Suppressor macrophage treated with lipopolysaccharide for 4 hours (primary cell): ENCODE results near the gene MED17.
A peak's percentile ranks its signal among the peaks of the same experiment; 100 is the strongest.
"Not testable (repeated sequence)": the region's sequence is repeated elsewhere in the genome, so short reads cannot be mapped to it uniquely, and the experiment has no call there.

Source experiments
- DNase-seq: peaks from one replicate; pipeline ENCODE4 v3.0.0-alpha.2; 2020

The MED17 gene

GRCh38 chr11:93784145-93784934 lies at the start of gene MED17:
TSS of gene MED17 (plus strand) at chr11:93784282. CDS start at chr11:93784514, 232 bp downstream.
- peak; percentile 95 for DNase-seq

GRCh38 chr11:93734427-93735222 lies 49.5 kb upstream of the MED17 start:
- DNase-seq: no peak

- DNase-seq: no peak
Observed at GRCh38 chr11:93735627-93736026, 48.5 kb upstream of the MED17 start.

- DNase-seq: no peak
Observed at GRCh38 chr11:93736129-93736528, 48.0 kb upstream of the MED17 start.

GRCh38 chr11:93737904-93738612 lies 46.0 kb upstream of the MED17 start:
- DNase-seq: no peak

GRCh38 chr11:93738647-93739081 lies 45.4 kb upstream of the MED17 start:
- no peak for DNase-seq

- DNase-seq: peak; percentile 11
Observed at GRCh38 chr11:93740031-93740729, 43.9 kb upstream of the MED17 start.

GRCh38 chr11:93740730-93741093 lies 43.4 kb upstream of the MED17 start:
- DNase-seq: peak; percentile 80

GRCh38 chr11:93741094-93741881 lies 42.8 kb upstream of the MED17 start, which contains the start of the genes C11orf54 and TAF1D:
TSS of gene C11orf54 (plus strand) at chr11:93741672. CDS start at chr11:93747394, 5,722 bp downstream.
TSS of gene TAF1D (minus strand) at chr11:93741495. CDS start at chr11:93739304, 2,191 bp downstream.
- peak; percentile 99 for DNase-seq

GRCh38 chr11:93741882-93742226 lies 42.2 kb upstream of the MED17 start:
- DNase-seq: no peak

- DNase-seq: no peak
Observed at GRCh38 chr11:93743291-93743690, 40.8 kb upstream of the MED17 start.

- DNase-seq: no peak
Observed at GRCh38 chr11:93744669-93745004, 39.4 kb upstream of the MED17 start.

GRCh38 chr11:93745005-93745755 lies 38.9 kb upstream of the MED17 start:
- DNase-seq: not testable (repeated sequence)

GRCh38 chr11:93746101-93746500 lies 38.0 kb upstream of the MED17 start:
- no peak for DNase-seq

- no peak for DNase-seq
Observed at GRCh38 chr11:93747122-93747521, 37.0 kb upstream of the MED17 start.

- no peak for DNase-seq
Observed at GRCh38 chr11:93751001-93751400, 33.1 kb upstream of the MED17 start.

- no peak for DNase-seq
Observed at GRCh38 chr11:93753241-93753640, 30.8 kb upstream of the MED17 start.

- no peak for DNase-seq
Observed at GRCh38 chr11:93756748-93757147, 27.3 kb upstream of the MED17 start.

GRCh38 chr11:93757301-93757700 lies 26.8 kb upstream of the MED17 start:
- no peak for DNase-seq

- no peak for DNase-seq
Observed at GRCh38 chr11:93757924-93758865, 25.9 kb upstream of the MED17 start.
